ENCODE measurements around the gene DNAH1. TPM values are rescaled to one million over a fixed set of nuclear protein-coding genes. Genes with fewer than 3 reads are reported as not detected.

The DNAH1 gene
- total RNA-seq, 4 donors from 2014 or later, result 12.0 to 26.1 (median 15.5) TPM

DNA sequence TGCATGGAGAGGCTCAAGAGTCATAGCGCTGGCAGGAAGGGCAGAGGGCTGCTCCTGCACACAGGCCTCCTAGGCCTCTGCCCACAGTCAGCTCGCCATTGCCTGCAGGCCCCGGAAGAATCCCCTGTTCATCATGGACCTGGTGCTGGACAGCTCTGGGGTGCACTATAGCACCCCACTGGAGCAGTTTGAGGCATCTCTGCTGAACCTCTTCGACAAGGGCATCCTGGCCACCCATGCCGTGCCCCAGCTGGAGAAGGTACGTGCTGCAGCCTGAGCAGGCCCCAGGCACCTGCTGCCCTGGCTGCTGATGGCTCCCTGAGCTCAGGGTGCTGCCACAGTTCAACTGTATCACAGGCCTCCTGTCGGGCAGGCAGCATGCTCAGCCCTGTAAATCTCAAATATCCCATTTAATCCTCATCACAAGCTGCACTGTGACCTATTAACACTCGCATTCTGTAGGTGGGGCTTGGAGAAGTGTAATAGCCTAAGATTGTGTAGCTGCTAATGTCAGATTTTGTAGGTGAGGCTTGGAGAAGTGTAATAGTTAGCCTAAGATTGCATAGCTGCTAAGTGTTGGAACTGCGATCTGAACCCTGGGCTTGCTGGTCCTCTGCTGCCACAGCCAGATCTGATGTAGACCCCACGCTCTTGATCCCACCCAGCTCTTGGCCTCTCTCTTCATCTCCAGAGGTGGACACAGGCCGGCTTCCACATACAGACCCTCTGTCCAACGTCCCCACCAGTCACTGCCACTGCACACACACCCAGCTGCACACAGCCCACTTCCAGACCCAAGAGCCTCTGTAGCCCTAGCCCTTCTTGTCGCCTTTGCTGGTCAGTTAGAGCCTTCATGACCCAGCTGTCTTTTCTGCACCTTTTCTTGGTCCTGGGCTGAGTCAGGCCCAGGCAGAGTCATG, 31.9 kb downstream of the DNAH1 start:
- no peaks in the 10 kb centered on the region for H3K27me3 ChIP-seq
- peaks cover 0 to 15% (median 7%) of the 10 kb centered on the region in 4 donors for H3K4me1 ChIP-seq
- peak overlapping the region in 2 of 4 donors; percentile 55 to 73 for H3K27ac ChIP-seq
- no peak for DNase-seq (ENCODE audit: low spot score in 2 of 2)
- no peaks in the 10 kb centered on the region for H3K9me3 ChIP-seq
- TF ChIP-seq, protein P1, sequence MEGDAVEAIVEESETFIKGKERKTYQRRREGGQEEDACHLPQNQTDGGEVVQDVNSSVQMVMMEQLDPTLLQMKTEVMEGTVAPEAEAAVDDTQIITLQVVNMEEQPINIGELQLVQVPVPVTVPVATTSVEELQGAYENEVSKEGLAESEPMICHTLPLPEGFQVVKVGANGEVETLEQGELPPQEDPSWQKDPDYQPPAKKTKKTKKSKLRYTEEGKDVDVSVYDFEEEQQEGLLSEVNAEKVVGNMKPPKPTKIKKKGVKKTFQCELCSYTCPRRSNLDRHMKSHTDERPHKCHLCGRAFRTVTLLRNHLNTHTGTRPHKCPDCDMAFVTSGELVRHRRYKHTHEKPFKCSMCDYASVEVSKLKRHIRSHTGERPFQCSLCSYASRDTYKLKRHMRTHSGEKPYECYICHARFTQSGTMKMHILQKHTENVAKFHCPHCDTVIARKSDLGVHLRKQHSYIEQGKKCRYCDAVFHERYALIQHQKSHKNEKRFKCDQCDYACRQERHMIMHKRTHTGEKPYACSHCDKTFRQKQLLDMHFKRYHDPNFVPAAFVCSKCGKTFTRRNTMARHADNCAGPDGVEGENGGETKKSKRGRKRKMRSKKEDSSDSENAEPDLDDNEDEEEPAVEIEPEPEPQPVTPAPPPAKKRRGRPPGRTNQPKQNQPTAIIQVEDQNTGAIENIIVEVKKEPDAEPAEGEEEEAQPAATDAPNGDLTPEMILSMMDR (IDR thresholded peaks at IDR 0.05), result no peak
- TF ChIP-seq EP300 (IDR thresholded peaks at IDR 0.05), result no peak
- peaks cover 0 to 84% (median 3%) of the 10 kb centered on the region in 3 donors for H3K36me3 ChIP-seq
- H3K4me3 ChIP-seq, result no peak overlapping the region
- 87% methylated on average over 12 to 13 of the region's 13 CpGs for WGBS, 2 donors

DNA sequence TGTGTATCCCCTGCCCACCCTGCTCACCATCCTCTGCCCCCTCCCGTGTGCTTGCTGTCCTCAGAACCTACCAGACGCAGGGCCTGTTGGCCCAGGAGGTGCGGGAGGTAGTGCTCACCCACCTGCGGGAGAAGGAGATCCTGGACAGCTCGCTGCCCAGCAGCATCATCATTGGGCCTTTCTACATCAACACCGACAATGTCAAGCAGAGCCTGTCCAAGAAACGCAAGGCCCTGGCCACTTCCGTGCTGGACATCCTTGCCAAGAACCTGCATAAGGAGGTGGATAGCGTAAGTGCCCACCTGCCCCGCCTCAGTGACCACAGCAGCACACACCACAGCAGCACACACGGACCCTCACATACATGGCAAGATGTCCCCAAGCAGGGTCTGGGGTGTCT, 33.0 kb downstream of the DNAH1 start:
- Histone ChIP-seq H3K27ac (no peak overlapping the region), H3K27me3 (no peaks in the 10 kb centered on the region), H3K4me3 (no peak overlapping the region), H3K4me1 (peaks cover 0 to 15% (median 7%) of the 10 kb centered on the region in 4 donors), H3K36me3 (peaks cover 0 to 95% (median 3%) of the 10 kb centered on the region in 3 donors), H3K9me3 (no peaks in the 10 kb centered on the region)
- WGBS, 2 donors, result 89 to 91% methylated on average over 6 to 11 of the region's 11 CpGs
- no peak for TF ChIP-seq EP300 (IDR thresholded peaks at IDR 0.05)
- TF ChIP-seq POLR2A (IDR thresholded peaks at IDR 0.05), result no peak
- TF ChIP-seq, protein P1 (IDR thresholded peaks at IDR 0.05), result no peak
- DNase-seq (ENCODE audit: low spot score in 2 of 2), result no peak

DNA sequence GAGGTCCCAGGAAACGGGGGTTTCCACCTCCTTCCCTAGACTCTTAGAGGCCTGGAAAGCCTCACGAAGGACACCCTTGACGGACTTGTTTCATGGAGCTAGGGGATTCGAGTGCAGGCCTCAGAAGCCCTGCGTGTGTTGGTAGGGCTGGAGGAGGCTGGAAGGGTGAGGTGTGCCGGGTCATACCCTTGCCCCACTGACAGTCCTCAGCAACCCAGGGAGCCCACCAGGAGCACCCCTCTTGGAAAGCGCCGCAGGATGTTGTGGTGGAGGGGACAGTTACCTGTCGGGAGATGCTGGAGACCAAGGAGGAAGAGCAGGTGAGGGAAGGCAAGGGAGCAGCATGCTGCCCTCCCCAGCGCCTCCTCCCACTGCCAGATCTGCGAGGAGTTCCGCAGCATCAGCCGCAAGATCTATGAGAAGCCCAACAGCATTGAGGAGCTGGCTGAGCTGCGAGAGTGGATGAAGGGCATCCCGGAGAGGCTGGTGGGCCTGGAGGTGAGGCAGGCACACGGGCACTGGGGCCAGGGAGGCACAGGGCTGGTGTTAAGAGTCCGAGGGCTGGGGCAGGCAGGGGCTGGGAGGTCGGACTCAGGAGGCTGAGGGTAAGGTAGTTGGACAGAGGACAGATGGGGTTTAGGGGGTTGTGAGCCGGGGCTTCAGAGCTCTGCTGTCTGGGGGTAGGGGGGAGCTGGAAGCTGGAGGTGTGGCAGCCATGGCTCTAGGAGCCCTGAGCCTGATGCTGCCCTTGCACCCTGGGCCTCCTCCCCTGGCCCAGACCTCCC, 33.7 kb downstream of the DNAH1 start:
- Histone ChIP-seq H3K4me1 (peaks cover 0 to 15% (median 7%) of the 10 kb centered on the region in 4 donors), H3K27me3 (no peaks in the 10 kb centered on the region), H3K9me3 (no peaks in the 10 kb centered on the region), H3K4me3 (no peak overlapping the region), H3K27ac (no peak overlapping the region), H3K36me3 (peaks cover 0 to 98% (median 3%) of the 10 kb centered on the region in 3 donors)
- 86 to 90% methylated on average over 19 of the region's 19 CpGs for WGBS, 2 donors
- no peak for DNase-seq (ENCODE audit: low spot score in 2 of 2)
- no peak for TF ChIP-seq EP300 (IDR thresholded peaks at IDR 0.05)
- TF ChIP-seq POLR2A (IDR thresholded peaks at IDR 0.05), result no peak
- TF ChIP-seq, protein P1 (IDR thresholded peaks at IDR 0.05), result no peak

DNA sequence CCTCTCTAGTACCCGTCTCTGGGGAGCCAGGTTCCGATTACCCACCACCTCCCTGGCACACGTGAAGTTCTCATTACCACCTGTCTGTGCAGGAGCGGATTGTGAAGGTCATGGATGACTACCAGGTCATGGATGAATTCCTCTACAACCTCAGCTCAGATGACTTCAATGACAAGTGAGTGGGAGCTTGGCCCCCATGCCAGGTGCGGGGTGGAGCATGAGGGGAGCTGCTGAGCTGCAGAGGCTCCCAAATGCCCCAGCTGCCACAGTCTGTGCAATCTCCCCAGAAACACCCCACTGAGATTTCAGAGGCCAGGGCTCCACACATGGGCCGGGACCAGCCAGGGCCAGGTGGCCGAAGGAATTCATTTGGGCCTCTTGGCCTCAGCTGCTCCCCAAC, 34.3 kb downstream of the DNAH1 start:
- TF ChIP-seq, protein P1 (IDR thresholded peaks at IDR 0.05), result no peak
- no peak for TF ChIP-seq EP300 (IDR thresholded peaks at IDR 0.05)
- TF ChIP-seq POLR2A (IDR thresholded peaks at IDR 0.05), result no peak
- 88 to 89% methylated on average over 7 of the region's 7 CpGs for WGBS, 2 donors
- no peaks in the 10 kb centered on the region for H3K27me3 ChIP-seq
- H3K4me3 ChIP-seq, result no peak overlapping the region
- DNase-seq (ENCODE audit: low spot score in 2 of 2), result no peak
- H3K9me3 ChIP-seq, result no peaks in the 10 kb centered on the region
- no peak overlapping the region for H3K27ac ChIP-seq
- peaks cover 0 to 14% (median 7%) of the 10 kb centered on the region in 4 donors for H3K4me1 ChIP-seq
- peaks cover 0 to 98% (median 3%) of the 10 kb centered on the region in 3 donors for H3K36me3 ChIP-seq
